Middle frontal gyrus (tissue), 1 donor: ENCODE measurements around the gene CLDN2.

Experiments
- DNase-seq: peaks from one replicate; pipeline ENCODE4 v3.0.0-alpha.2; 2015; ENCODE audit warnings: low spot score; ENCODE audit errors: extremely low spot score

CLDN2 gene

DNA sequence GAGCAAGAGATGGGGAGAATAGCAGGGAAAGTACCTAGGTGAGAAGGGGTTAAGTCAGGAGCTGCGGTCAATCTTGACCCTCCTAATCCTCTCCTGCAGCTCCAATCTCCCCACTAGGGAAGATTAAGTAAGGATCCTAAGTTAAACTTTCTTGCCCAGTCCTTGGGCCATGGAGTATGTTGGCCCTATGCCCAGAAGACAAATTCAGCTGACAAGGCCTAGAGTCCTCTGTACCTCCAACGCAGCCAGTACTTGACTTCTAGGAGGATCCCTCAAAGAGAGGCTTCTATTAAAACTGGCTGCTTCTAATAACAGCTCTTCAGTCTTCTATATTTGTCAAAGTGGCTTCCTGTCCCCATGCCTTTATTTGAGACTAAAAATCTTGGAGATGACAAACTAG is 1.4 kb downstream of the CLDN2 start:
- no peak for DNase-seq

GRCh38 chrX:106927023-106927422 is 6.8 kb downstream of the CLDN2 start:
- DNase-seq = no peak

GRCh38 chrX:106927700-106928099 is 7.5 kb downstream of the CLDN2 start:
- no peak for DNase-seq

- DNase-seq = no peak
Observed at GRCh38 chrX:106928227-106928626, 8.0 kb downstream of the CLDN2 start.

GRCh38 chrX:106931831-106932491 is 11.8 kb downstream of the CLDN2 start:
- DNase-seq = no peak

DNA sequence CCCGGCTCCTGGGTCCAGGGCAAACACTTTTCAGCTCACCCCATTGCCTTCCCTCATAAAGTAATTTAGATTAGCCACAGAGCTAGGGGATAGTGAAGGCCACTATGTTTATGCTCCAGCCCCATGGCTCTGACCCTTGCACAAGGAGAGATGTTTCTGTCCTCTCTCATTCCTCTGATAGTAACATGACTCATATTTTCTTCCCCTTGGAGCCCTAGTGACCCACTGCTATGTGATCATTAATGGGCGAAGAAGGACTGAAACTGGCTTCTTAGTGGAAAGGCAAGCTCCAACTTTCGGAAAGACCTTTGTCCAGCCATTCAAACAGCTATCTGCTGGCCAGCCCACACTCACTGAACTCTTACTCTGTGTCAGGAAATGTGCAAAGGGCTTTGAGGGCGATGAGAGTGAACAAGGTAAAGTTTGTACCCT is 12.3 kb downstream of the CLDN2 start:
- no peak for DNase-seq

DNA sequence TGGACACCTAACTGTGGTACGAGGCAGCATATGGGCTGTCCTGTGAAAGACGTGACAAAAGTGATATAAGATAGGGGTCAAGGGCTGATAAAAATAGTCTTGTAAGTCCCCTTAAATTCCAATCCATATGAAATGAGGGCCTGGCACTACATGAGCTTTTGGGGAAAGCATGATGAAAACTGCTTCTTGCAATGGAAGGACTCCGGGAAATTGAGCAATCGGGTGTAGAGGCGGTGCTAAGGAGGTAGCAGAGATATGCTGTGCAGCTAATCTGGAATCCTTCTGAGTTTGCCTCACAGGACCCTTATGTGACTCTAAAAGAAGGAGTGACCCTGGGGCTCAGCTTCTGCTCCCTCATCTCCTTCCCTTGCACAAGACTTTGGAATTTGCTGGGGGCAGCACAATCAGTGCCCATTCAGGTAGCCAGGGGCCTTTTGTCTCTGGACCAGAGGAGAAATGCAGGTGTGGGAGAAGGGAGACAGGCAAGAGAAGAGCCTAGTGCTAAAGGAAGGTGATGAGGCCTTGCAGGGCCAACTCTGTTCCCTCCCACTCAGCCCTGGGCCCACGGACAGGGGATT is 12.8 kb downstream of the CLDN2 start:
- DNase-seq = no peak

GRCh38 chrX:106933538-106933961 is 13.3 kb downstream of the CLDN2 start:
- DNase-seq = no peak

DNA sequence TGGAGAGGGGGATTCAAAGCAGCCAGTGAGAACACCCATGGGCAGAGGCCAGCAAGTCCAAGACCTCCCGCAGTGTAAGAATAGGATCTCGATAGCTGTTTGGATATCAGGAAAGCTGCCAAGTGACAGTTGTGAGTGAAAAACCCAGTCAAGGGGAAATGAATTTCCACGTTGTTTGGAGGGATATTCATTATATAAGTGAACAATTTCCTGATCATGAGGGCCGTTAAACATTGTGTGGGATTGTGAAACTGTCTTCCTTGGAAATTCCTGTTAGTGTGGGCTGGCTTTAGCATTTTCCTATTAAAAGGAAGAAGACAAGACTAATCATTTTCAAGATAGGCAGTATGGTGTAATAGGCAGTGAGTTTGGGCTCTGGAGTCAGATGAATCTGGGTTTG is 15.0 kb downstream of the CLDN2 start:
- DNase-seq = no peak

- no peak for DNase-seq
Observed at GRCh38 chrX:106936246-106936645, 16.0 kb downstream of the CLDN2 start.

DNA sequence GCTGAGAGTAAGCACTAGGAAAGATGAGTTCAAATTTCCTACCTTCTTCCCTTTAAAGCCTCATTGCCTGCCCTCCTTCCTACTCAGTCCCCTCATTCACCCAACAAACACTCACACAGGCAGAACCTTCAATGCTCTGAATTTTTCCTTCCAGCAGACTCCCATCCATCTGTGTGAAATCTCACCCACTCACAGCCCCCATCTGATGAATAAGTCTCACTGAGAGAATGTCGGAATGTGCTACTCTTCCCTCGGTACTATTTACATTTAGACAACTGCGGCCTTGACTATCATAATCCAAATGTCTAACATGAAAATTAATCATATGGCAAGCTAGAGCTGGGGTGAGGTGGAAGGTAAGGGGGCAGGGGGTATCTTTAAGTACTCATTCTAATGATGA is 19.4 kb downstream of the CLDN2 start:
- no peak for DNase-seq

- no peak for DNase-seq
Observed at GRCh38 chrX:106940068-106940467, 19.9 kb downstream of the CLDN2 start.

GRCh38 chrX:106946464-106946863 is 26.3 kb downstream of the CLDN2 start:
- DNase-seq = no peak

- DNase-seq = no peak
Observed at GRCh38 chrX:106948641-106949040, 28.4 kb downstream of the CLDN2 start.

DNA sequence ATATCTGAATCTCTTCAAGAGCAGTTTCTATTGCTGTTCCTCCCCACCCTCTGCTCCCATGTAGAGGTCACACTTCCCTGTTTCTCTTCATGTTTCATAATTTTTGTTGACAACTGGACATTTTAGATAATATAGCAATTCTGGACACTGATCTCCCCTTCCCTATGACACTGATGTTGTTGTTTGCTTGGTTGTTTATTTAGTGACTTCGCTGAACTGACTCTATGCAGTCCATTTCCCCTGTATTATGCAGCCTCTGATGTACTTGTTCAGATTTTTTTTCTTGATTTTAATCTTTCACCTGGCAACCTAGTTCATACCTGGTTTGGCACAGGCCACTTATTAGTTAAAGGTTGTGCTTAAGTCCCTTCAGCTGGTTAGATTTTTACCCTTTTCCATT is 29.2 kb downstream of the CLDN2 start:
- DNase-seq = no peak

DNA sequence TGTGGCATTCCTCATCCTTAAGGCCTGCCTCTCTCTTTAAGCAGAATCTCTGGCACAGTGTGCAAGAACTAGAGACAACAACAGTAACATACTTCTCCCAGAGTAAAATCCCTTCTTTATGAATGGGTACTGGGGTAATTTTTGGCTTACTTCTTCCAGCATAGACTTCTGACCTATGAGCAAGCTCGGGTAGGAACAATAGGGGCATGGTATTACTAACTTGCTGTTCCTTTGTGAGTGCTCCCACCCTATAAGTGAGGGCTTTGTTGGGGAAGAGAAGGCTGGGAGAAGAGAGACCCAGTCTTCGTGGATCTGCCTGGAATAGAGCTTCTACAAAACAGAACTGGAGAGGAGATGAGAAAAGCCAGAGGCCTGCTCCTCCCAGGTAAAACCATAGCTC is 30.2 kb downstream of the CLDN2 start:
- no peak for DNase-seq

- no peak for DNase-seq
Observed at GRCh38 chrX:106951230-106951629, 31.0 kb downstream of the CLDN2 start.

DNA sequence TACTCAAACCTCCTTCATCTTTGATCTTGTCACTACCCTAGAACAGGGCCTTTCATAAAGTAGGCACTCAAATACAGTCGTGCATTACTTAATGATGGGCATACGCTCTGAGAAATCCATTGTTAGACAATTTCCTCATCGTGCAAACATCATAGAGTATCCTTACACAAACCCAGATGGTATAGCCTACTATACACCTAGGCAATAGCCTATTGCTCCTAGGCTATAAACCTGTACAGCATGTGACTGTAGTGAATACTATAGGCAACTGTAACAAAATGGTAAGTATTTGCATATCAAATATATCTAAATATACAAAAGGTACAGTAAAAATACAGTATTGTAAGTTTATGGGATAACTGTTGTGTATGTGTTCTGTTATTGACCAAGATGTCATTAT is 31.9 kb downstream of the CLDN2 start:
- DNase-seq = no peak

DNA sequence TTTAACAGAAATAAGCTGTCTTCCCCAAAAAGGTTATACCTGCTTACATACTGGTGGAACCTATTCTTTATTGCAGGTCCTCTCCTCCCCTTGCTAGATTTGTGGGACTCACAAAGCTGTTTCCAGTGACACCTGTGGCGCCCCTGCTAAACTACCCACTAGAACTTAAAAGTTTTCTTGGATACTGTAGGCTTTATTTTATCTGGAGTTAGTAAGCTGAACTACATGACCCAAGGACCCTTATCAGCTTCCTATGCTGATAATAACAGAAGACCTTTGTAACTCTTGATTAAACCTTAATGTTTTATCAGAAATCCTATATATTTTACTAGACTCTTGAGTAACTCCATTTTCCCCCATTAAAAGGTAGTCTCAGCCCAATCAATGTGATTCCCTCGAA is 32.3 kb downstream of the CLDN2 start:
- no peak for DNase-seq

GRCh38 chrX:106952988-106953387 is 32.8 kb downstream of the CLDN2 start:
- no peak for DNase-seq

DNA sequence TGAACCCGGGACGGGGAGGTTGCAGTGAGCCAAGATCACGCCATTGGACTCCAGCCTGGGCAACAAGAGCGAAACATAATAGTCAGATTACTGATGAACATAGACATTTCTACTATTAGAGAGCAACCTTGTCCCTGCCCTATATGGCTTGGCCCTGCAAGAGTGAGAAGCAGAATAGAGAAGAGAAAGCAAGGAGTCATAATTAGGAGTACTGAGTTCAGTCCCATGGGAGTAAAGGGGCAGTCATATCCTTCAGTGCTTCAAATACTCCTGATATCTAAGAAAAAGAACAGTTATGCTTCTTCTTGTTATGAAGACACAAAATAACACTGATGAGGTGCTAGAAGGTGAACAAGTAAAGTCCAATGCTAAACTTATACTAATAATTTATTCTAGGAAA is 33.8 kb downstream of the CLDN2 start:
- no peak for DNase-seq

DNA sequence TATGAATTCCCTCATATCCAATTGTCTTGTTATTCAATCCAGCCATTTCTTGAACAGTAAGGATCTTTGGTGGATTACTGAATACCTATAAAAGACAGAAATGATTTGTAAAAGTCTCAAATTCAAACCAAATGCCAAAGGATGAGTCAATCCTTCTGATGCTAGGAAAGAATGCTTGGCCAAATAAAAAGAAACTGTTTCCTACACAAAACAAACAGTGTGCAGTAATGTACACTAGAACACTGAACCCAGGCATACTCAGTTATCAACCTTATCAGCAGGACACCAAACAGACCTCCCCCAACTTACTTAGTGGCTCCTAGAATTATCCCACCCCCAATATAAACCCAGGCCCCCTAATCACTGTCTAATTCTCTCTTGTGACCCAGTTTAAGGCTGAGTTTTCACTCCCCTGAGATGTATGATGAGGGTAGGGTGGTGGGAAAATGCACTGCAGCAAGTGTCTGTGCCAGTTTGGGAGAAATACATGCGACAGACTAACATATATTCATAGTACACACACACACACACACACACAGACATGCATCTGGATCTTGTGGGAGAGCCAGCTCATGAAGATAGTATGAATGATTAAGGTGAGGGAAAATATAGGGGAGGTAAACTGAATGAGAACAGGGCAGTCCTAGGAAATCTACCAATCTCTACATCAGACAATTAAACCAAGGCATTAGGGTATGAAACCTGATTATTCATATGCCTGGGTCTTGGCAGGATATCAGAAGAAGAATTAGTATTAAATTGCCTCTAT is 35.0 kb downstream of the CLDN2 start:
- no peak for DNase-seq

DNA sequence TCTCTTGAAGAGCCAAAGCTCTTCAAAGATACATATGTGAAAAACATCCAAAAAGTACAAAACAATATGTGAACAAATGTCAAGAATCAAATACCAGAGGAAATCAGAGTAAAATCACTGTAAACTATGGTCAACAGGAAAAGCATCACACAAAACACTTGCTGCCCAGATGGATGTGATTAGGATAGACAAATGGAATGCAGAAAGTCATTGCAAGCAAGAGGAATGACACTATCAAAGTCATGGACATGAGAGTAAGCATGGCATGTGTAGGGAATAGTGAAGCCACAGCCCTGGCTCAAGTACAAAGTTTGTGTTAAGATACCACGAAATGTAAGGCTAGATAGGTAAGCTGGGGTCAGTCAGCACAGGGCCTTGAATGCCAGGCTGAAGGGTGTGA is 37.7 kb downstream of the CLDN2 start:
- no peak for DNase-seq
